Neural cell (in vitro differentiated cells): ENCODE measurements around the gene WDR81. TPM values are rescaled to one million over a fixed set of nuclear protein-coding genes. Genes with fewer than 3 reads are reported as not detected.

Experiments used
- H2AFZ ChIP-seq: fragments of 200-600, 300-800 bp; sonication (generic), shearing (Covaris generic); 2 replicates; pipeline ENCODE4 v1.6.0; 2014; ENCODE audit warnings: low read depth, mild to moderate bottlenecking, antibody characterized with exemption, low read length, moderate library complexity
- H3F3A ChIP-seq: fragments of 200-600 bp; shearing (Covaris generic); 2 replicates; pipeline ENCODE4 v1.6.1; 2016; ENCODE audit warnings: mild to moderate bottlenecking, moderate library complexity, mixed read lengths, antibody characterized with exemption, low read length; ENCODE audit not compliant: insufficient read depth, poor library complexity, severe bottlenecking
- H3K27ac ChIP-seq: fragments of 200-600, 300-800 bp; sonication (generic), shearing (Covaris generic); 2 replicates; pipeline ENCODE4 v1.5.1; 2014; ENCODE audit warnings: mild to moderate bottlenecking, low read length, moderate library complexity
- H3K27me3 ChIP-seq: fragments of 300-800, 200-600 bp; sonication (generic), shearing (Covaris generic); 2 replicates; pipeline ENCODE4 v1.6.0; 2014; ENCODE audit warnings: mild to moderate bottlenecking, low read depth, low read length, moderate library complexity; ENCODE audit not compliant: insufficient read depth
- H3K36me3 ChIP-seq: fragments of 300-800, 200-600 bp; sonication (generic), shearing (Covaris generic); 2 replicates; pipeline ENCODE4 v1.5.1; 2014; ENCODE audit warnings: mild to moderate bottlenecking, antibody characterized with exemption, low read length, moderate library complexity; ENCODE audit not compliant: insufficient read depth
- H3K4me2 ChIP-seq: fragments of 300-800, 200-600 bp; sonication (generic), shearing (Covaris generic); 2 replicates; pipeline ENCODE4 v1.6.0; 2014; ENCODE audit warnings: mild to moderate bottlenecking, low read length
- H3K4me3 ChIP-seq: fragments of 300-800, 200-600 bp; sonication (generic), shearing (Covaris generic); 2 replicates; pipeline ENCODE4 v1.5.1; 2014; ENCODE audit warnings: mild to moderate bottlenecking, low read length, moderate library complexity
- H3K79me2 ChIP-seq: fragments of 200-600 bp; shearing (Covaris generic); replicated peaks from 2 replicates; pipeline ENCODE4 v1.6.0; 2014; ENCODE audit warnings: mild to moderate bottlenecking, low read length, moderate library complexity; ENCODE audit not compliant: insufficient read depth
- H3K9ac ChIP-seq: fragments of 300-800, 200-600 bp; sonication (generic), shearing (Covaris generic); 2 replicates; pipeline ENCODE4 v1.6.1; 2016; ENCODE audit warnings: mild to moderate bottlenecking, low read length, mixed read lengths
- H3K9me2 ChIP-seq: fragments of 200-600 bp; shearing (Covaris generic); 2 replicates; pipeline ENCODE4 v1.6.1; 2016; ENCODE audit warnings: mild to moderate bottlenecking, low read length, mixed read lengths; ENCODE audit not compliant: insufficient read depth
- H3K9me3 ChIP-seq: fragments of 200-600, 300-800 bp; sonication (generic), shearing (Covaris generic); 2 replicates; pipeline ENCODE4 v1.6.1; 2016; ENCODE audit warnings: mild to moderate bottlenecking, mixed run types, low read length, moderate library complexity, mixed read lengths
- H4K20me1 ChIP-seq: fragments of 200-600 bp; shearing (Covaris generic); 2 replicates; pipeline ENCODE4 v1.6.1; 2016; ENCODE audit warnings: mild to moderate bottlenecking, mixed run types; ENCODE audit not compliant: insufficient read depth
- EP300 ChIP-seq: fragments of 450-650 bp; conservative IDR thresholded peaks from 2 replicates; pipeline ENCODE4 v1.6.1; 2014; ENCODE audit warnings: antibody characterized with exemption, mild to moderate bottlenecking, moderate library complexity; ENCODE audit not compliant: poor library complexity, severe bottlenecking
- EZH2 ChIP-seq: fragments of 200-600, 300-800 bp; shearing (Covaris generic), sonication (generic); IDR thresholded peaks from 2 replicates; pipeline ENCODE4 v1.6.1; 2014; ENCODE audit warnings: antibody characterized with exemption, low read length, borderline replicate concordance, mild to moderate bottlenecking; ENCODE audit not compliant: insufficient read depth, poor library complexity, severe bottlenecking
- MXI1 ChIP-seq: fragments of 450-650 bp; conservative IDR thresholded peaks from 2 replicates; pipeline ENCODE4 v1.6.1; 2014; ENCODE audit warnings: antibody characterized with exemption, mild to moderate bottlenecking; ENCODE audit not compliant: poor library complexity, severe bottlenecking
- POLR2AphosphoS5 ChIP-seq: IDR thresholded peaks from 2 replicates; pipeline ENCODE4 v1.6.1; 2012
- RAD21 ChIP-seq: fragments of 450-650 bp; conservative IDR thresholded peaks from 2 replicates; pipeline ENCODE4 v1.6.1; 2014; ENCODE audit warnings: antibody characterized with exemption, mild to moderate bottlenecking, moderate library complexity
- SMC3 ChIP-seq: fragments of 450-650 bp; conservative IDR thresholded peaks from 2 replicates; pipeline ENCODE4 v1.6.1; 2014; ENCODE audit warnings: antibody characterized with exemption, mild to moderate bottlenecking, moderate library complexity; ENCODE audit not compliant: poor library complexity
- TAF1 ChIP-seq: IDR thresholded peaks from 2 replicates; pipeline ENCODE4 v1.6.1; 2012; ENCODE audit warnings: low read depth
- polyA minus RNA-seq: library from RNA; depleted of rRNA, polyadenylated mRNA; stranded (reverse); fragments of >200 nt; gene quantifications from 2 replicates; pipeline ENCODE4 v1.2.3, GENCODE V29; 2014
- polyA plus RNA-seq: library from polyadenylated mRNA; depleted of rRNA; stranded (reverse); fragments of >200 nt; gene quantifications from 2 replicates; pipeline ENCODE4 v1.2.3, GENCODE V29; 2014
- TF ChIP-seq, protein P1 (sequence below): IDR thresholded peaks from 2 replicates; pipeline ENCODE4 v1.6.1; 2012; ENCODE audit warnings: borderline replicate concordance
- TF ChIP-seq, protein P2 (sequence below): fragments of 450-650 bp; IDR thresholded peaks from 2 replicates; pipeline ENCODE4 v1.5.1; 2014; ENCODE audit warnings: antibody characterized with exemption, mild to moderate bottlenecking, moderate library complexity; ENCODE audit not compliant: poor library complexity, severe bottlenecking

WDR81 gene
- polyA plus RNA-seq (5.4 and 5.8 TPM in 2 replicates), polyA minus RNA-seq (12.7 and 16.8 TPM in 2 replicates)

DNA sequence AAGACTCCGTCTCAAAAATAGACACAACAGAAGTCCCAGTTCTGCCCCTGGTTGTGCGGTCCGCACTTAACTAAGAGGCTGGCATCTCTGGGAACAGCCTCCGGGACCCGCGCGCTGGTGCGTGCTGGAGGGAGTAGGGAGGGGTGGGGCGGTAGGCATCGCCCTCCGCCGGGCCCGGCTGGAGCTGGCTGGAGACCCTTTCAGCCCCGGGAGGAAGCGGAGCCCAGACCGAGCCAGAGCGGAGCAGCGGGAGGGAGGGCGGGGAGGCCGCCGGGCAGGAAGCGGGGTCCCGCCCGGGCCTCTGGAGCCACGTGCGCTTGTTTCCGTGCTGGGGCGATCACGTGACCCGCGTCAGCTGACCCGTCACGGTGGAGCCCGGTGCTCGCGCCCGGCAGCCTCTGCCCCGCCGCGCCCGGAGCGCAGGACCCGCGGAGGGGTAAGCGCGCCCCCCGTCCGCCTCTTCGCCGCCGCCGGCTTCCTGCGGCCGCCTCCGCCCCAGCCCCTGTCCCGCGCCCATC, at the start of gene WDR81:
WDR81 (plus strand) TSS at position 354 of the 518 bp plus-strand sequence. CDS start 256 bp downstream, outside the sequence.
- H3K9me3 ChIP-seq, result no peaks in the 10 kb centered on the region
- no peaks in the 10 kb centered on the region for H3K9me2 ChIP-seq
- H3F3A ChIP-seq, result no peaks in the 10 kb centered on the region
- no peak within 1 kb of the TSS for H3K27ac ChIP-seq
- TF ChIP-seq POLR2AphosphoS5 (peak; percentile 50), RAD21 (no peak), EP300 (no peak), EZH2 (no peak), MXI1 (peak; percentile 94), TAF1 (no peak), SMC3 (peak; percentile 10)
- TF ChIP-seq, protein P1, sequence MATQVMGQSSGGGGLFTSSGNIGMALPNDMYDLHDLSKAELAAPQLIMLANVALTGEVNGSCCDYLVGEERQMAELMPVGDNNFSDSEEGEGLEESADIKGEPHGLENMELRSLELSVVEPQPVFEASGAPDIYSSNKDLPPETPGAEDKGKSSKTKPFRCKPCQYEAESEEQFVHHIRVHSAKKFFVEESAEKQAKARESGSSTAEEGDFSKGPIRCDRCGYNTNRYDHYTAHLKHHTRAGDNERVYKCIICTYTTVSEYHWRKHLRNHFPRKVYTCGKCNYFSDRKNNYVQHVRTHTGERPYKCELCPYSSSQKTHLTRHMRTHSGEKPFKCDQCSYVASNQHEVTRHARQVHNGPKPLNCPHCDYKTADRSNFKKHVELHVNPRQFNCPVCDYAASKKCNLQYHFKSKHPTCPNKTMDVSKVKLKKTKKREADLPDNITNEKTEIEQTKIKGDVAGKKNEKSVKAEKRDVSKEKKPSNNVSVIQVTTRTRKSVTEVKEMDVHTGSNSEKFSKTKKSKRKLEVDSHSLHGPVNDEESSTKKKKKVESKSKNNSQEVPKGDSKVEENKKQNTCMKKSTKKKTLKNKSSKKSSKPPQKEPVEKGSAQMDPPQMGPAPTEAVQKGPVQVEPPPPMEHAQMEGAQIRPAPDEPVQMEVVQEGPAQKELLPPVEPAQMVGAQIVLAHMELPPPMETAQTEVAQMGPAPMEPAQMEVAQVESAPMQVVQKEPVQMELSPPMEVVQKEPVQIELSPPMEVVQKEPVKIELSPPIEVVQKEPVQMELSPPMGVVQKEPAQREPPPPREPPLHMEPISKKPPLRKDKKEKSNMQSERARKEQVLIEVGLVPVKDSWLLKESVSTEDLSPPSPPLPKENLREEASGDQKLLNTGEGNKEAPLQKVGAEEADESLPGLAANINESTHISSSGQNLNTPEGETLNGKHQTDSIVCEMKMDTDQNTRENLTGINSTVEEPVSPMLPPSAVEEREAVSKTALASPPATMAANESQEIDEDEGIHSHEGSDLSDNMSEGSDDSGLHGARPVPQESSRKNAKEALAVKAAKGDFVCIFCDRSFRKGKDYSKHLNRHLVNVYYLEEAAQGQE, result no peak
- TF ChIP-seq, protein P2, sequence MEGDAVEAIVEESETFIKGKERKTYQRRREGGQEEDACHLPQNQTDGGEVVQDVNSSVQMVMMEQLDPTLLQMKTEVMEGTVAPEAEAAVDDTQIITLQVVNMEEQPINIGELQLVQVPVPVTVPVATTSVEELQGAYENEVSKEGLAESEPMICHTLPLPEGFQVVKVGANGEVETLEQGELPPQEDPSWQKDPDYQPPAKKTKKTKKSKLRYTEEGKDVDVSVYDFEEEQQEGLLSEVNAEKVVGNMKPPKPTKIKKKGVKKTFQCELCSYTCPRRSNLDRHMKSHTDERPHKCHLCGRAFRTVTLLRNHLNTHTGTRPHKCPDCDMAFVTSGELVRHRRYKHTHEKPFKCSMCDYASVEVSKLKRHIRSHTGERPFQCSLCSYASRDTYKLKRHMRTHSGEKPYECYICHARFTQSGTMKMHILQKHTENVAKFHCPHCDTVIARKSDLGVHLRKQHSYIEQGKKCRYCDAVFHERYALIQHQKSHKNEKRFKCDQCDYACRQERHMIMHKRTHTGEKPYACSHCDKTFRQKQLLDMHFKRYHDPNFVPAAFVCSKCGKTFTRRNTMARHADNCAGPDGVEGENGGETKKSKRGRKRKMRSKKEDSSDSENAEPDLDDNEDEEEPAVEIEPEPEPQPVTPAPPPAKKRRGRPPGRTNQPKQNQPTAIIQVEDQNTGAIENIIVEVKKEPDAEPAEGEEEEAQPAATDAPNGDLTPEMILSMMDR, result peak; percentile 17
- no peaks in the 10 kb centered on the region for H3K36me3 ChIP-seq
- no peaks in the 10 kb centered on the region for H3K27me3 ChIP-seq
- H3K9ac ChIP-seq, result peak within 1 kb of the TSS; percentile 64
- H3K4me2 ChIP-seq, result peak within 1 kb of the TSS; percentile 76
- H3K79me2 ChIP-seq, result no peaks in the 10 kb centered on the region
- H3K4me3 ChIP-seq, result peak within 1 kb of the TSS; percentile 80
- H4K20me1 ChIP-seq, result no peaks in the 10 kb centered on the region
- H2AFZ ChIP-seq, result peak within 1 kb of the TSS; percentile 63

DNA sequence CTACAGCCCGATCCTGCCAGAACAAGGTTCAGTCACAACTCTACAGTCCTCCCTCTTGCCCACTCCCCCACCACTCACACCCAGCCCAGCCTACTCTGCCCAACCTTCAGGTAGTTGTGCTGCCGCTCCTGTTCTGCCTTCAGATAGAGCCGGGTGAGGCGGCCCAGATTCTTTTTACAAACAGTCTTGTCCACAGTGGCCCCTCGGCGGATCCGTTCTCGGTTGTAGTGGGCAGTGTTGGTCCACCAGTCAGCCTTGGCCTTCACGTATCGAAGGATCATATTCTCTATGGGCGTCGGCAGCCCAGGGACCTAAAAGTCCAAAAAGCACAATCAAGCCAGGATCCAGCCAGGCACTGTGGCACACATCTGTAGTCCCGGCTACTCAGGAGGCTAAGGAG, 48.1 kb upstream of the WDR81 start:
- no peaks in the 10 kb centered on the region for H3K9me2 ChIP-seq
- H3K27me3 ChIP-seq, result no peaks in the 10 kb centered on the region
- H3K4me2 ChIP-seq, result no peak overlapping the region
- no peak overlapping the region for H2AFZ ChIP-seq
- H3K79me2 ChIP-seq, result peaks cover 16% of the 10 kb centered on the region
- H4K20me1 ChIP-seq, result peaks cover 5% of the 10 kb centered on the region
- no peak overlapping the region for H3K4me3 ChIP-seq
- H3F3A ChIP-seq, result no peaks in the 10 kb centered on the region
- no peaks in the 10 kb centered on the region for H3K9me3 ChIP-seq
- TF ChIP-seq, protein P1, result no peak
- TF ChIP-seq MXI1 (no peak), EP300 (no peak), POLR2AphosphoS5 (no peak)
- peaks cover 25% of the 10 kb centered on the region for H3K36me3 ChIP-seq
- no peak overlapping the region for H3K27ac ChIP-seq
- no peak overlapping the region for H3K9ac ChIP-seq
